Measurements from ENCODE around the gene TIGD2. TPM values are rescaled to one million over a fixed set of nuclear protein-coding genes. Genes with fewer than 3 reads are reported as not detected.

Gene TIGD2
- total and polyA plus RNA-seq, 2 of the 13 experiments (the other 11 are each of a cell fraction or from before 2014, with no cell fraction given), result 3.1 to 15.5 TPM

GRCh38 chr4:89113415-89113814 lies 2.1 kb downstream of the TIGD2 start (continued):
- TF ChIP-seq NFE2L2 (IDR thresholded peaks at IDR 0.05; ENCODE audit: low read length) (no peak), KAT8 (CRISPR knock-in tag; IDR thresholded peaks at IDR 0.05) (peak; percentile 56), ZFY (CRISPR knock-in tag; IDR thresholded peaks at IDR 0.05) (0 out of 2 replicates have a peak, but pooled peaks have one; percentile 26), ZNF160 (CRISPR knock-in tag; IDR thresholded peaks at IDR 0.05) (no peak), ZSCAN25 (CRISPR knock-in tag; IDR thresholded peaks at IDR 0.05) (no peak), PHF21A (CRISPR knock-in tag; IDR thresholded peaks at IDR 0.05) (peak; percentile 72; the same call in 1 of the 2 replicates), MIXL1 (CRISPR knock-in tag; IDR thresholded peaks at IDR 0.05) (peak; percentile 65), NKX3-1 (CRISPR knock-in tag; IDR thresholded peaks at IDR 0.05) (0 out of 2 replicates have a peak, but pooled peaks have one; percentile 29), SNAPC5 (CRISPR knock-in tag; IDR thresholded peaks at IDR 0.05; ENCODE audit: borderline replicate concordance) (no peak), ZNF547 (CRISPR knock-in tag; IDR thresholded peaks at IDR 0.05) (no peak), ZNF670 (CRISPR knock-in tag; IDR thresholded peaks at IDR 0.05; ENCODE audit: borderline replicate concordance) (no peak), BCL3 (CRISPR knock-in tag; IDR thresholded peaks at IDR 0.05) (no peak), SP1 (IDR thresholded peaks at IDR 0.05) (no peak), SP1 (CRISPR knock-in tag; IDR thresholded peaks at IDR 0.05) (no peak), TERF1 (CRISPR knock-in tag; IDR thresholded peaks at IDR 0.05) (no peak), ZNF766 (CRISPR knock-in tag; IDR thresholded peaks at IDR 0.05; ENCODE audit: borderline replicate concordance) (no peak), ZNF180 (CRISPR knock-in tag; IDR thresholded peaks at IDR 0.05; ENCODE audit: borderline replicate concordance, low read depth) (no peak), HNF4G (IDR thresholded peaks at IDR 0.05; ENCODE audit: borderline replicate concordance, low read depth, low read length) (peak; percentile 85), HNF4G (CRISPR knock-in tag; IDR thresholded peaks at IDR 0.05; ENCODE audit: borderline replicate concordance, low read depth) (no peak), ZFX (CRISPR knock-in tag; IDR thresholded peaks at IDR 0.05; ENCODE audit: low read depth) (peak; percentile 34; the same call in 1 of the 2 replicates), GATAD2A (CRISPR knock-in tag; IDR thresholded peaks at IDR 0.05) (peak; percentile 88), TBL1XR1 (IDR thresholded peaks at IDR 0.05; ENCODE audit: borderline replicate concordance, low read length, partially characterized antibody) (peak; percentile 52), JARID2 (CRISPR knock-in tag; IDR thresholded peaks at IDR 0.05; ENCODE audit: insufficient replicate concordance) (no peak), SMYD3 (CRISPR knock-in tag; IDR thresholded peaks at IDR 0.05) (no peak), PITX1 (CRISPR knock-in tag; IDR thresholded peaks at IDR 0.05) (peak; percentile 85; the same call in 1 of the 2 replicates), ATF1 (CRISPR knock-in tag; IDR thresholded peaks at IDR 0.05) (no peak), NFAT5 (CRISPR knock-in tag; IDR thresholded peaks at IDR 0.05) (no peak)

All from HepG2 (cell line).